HEK293T (cell line): ENCODE data around the gene ORC3.

Experiments
- ARNT ChIP-seq: fragments of 450-650 bp; IDR thresholded peaks from 2 replicates; pipeline ENCODE4 v1.6.1; 2017; ENCODE audit warnings: mild to moderate bottlenecking
- FOXA1 ChIP-seq: fragments of 450-650 bp; IDR thresholded peaks from 2 replicates; pipeline ENCODE4 v1.6.1; 2016; ENCODE audit warnings: mild to moderate bottlenecking
- FOXM1 ChIP-seq: fragments of 450-650 bp; IDR thresholded peaks from 2 replicates; pipeline ENCODE4 v1.6.1; 2017; ENCODE audit warnings: mild to moderate bottlenecking, borderline replicate concordance
- L3MBTL2 ChIP-seq: fragments of 450-650 bp; conservative IDR thresholded peaks from 2 replicates; pipeline ENCODE4 v1.6.1; 2016; ENCODE audit warnings: mild to moderate bottlenecking
- PKNOX1 ChIP-seq: fragments of 450-650 bp; IDR thresholded peaks from 2 replicates; pipeline ENCODE4 v1.6.1; 2016
- SP1 ChIP-seq: fragments of 450-650 bp; IDR thresholded peaks from 2 replicates; pipeline ENCODE4 v1.6.1; 2017
- SUZ12 ChIP-seq: fragments of 450-650 bp; IDR thresholded peaks from 2 replicates; pipeline ENCODE4 v1.6.1; 2016; ENCODE audit warnings: mild to moderate bottlenecking
- TARDBP ChIP-seq: fragments of 450-650 bp; IDR thresholded peaks from 2 replicates; pipeline ENCODE4 v1.6.1; 2016

GRCh38 chr6:87697581-87698546 is 107.9 kb downstream of the ORC3 start:
- TF ChIP-seq FOXA1: no peak
- no peak for TF ChIP-seq TARDBP
- TF ChIP-seq ARNT: no peak
- TF ChIP-seq L3MBTL2: no peak
- no peak for TF ChIP-seq SUZ12
- TF ChIP-seq PKNOX1: peak; percentile 77
- TF ChIP-seq SP1: no peak
- no peak for TF ChIP-seq FOXM1
